ENCODE data around the gene FER1L5. TPM values are rescaled to one million over a fixed set of nuclear protein-coding genes. Genes with fewer than 3 reads are reported as not detected.

Gene FER1L5
- total RNA-seq, 4 donors from 2014 or later, result not detected

DNA sequence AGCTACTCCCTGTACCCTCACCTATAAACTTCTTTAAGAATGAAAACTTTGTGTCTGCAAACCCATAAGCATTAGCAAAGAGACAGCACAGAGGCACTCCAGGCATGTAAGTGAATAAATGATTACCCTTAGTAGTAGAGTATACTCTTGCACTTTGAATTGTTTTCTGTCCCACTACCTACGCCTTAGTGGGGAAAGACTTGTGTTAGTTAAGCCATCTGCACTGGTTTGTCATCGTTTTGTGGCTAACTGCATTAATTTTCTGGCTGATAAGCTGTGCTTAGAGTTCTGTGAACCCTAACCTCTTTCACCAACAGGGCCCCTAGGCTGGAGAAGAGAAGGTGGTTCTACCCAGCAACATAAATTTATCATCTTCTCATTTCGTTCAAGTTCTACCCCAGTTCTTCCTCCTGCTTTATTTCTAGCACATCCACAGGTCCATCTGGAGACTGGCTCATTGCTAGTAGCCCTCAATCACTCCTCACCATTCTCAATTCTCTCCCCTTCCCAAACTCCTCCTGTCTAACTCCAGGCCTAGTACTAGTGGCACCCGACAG lies 96.6 kb downstream of the FER1L5 start:
- no peak for TF ChIP-seq CTCF (IDR thresholded peaks at IDR 0.05; ENCODE audit: low read depth)

DNA sequence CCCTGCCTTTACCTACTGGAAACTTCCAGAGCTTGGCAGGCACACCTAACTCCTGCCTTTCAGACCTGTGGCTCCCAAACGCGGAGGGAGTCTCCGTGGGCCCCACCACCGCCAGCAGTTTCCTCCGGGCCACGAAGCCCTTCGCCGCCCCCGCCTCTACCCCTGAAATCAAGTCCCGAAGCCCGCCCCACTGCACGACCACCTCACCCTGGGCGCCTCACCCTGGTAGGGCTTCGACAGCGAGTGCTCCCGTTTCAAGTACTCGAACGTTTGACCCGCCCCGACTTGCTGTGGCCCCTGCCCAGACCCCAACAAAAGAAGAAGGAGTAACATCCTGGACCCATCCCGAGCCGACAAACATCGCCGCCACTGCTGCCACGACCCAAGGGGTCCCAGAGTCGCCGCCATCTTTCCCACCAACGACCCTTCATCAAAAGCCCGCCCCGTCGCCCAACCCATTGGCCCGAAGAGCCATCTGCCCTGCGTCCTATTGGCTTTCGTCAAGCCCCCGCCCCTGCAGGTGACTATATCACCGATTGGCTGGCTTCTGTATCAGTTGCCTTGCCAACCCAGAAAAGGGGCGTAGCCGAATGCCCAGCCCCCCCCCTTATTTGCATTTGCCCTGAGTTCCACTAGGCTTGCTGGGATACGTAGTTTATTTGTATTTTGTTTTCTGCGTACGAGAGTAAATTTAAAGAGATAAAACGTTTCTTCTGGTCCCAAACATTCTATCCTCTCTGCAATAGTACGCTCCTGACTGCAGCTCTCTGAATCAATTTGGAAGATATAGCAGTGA lies 97.3 kb downstream of the FER1L5 start, which contains the start of gene LMAN2L:
LMAN2L (minus strand) TSS at position 432 of the 796 bp plus-strand sequence; CDS start at position 408, 24 bp downstream.
- TF ChIP-seq CTCF (IDR thresholded peaks at IDR 0.05; ENCODE audit: low read depth), result no peak

GRCh38 chr2:96747061-96747617 lies 104.6 kb downstream of the FER1L5 start:
- TF ChIP-seq CTCF (IDR thresholded peaks at IDR 0.05; ENCODE audit: low read depth), result no peak

- no peak for TF ChIP-seq CTCF (IDR thresholded peaks at IDR 0.05; ENCODE audit: low read depth)
These were observed 109.2 kb downstream of the FER1L5 start for GRCh38 chr2:96751800-96752199.

- TF ChIP-seq CTCF (IDR thresholded peaks at IDR 0.05; ENCODE audit: low read depth), result no peak
These were observed 111.2 kb downstream of the FER1L5 start for GRCh38 chr2:96753661-96754282.

DNA sequence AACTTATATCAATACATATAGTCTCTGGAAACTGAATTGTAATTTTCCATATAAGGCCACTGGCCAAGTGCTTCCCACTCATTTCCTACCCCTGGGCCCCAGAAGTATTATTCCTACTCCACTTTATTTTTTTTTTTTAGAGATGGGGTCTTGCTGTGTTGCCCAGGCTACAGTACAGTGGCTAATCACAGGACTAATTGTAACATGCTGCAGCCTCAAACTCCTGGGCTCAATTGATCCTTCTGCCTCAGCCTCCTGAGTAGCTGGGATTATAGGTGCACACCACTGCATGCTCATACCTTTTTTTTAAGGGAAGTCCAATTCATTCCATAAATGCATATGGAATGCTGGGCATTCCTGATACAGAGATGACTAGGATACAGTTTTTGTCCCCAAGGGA lies 111.8 kb downstream of the FER1L5 start:
- no peak for TF ChIP-seq CTCF (IDR thresholded peaks at IDR 0.05; ENCODE audit: low read depth)

Other genes starting within 250 kb of the FER1L5 start
- 1 to 10 TPM in 1 of 4 donors, not detected in 3; 3.6 TPM for gene NEURL3, start 137.4 kb upstream of the FER1L5 start, total RNA-seq
- 10 to 100 TPM; 12.6 to 26.0 (median 22.1) TPM for gene ARID5A, start 106.0 kb upstream of the FER1L5 start, total RNA-seq
- gene KANSL3, start 4.5 kb upstream of the FER1L5 start, total RNA-seq, result 10 to 100 TPM; 34.7 to 65.0 (median 39.7) TPM
- gene LMAN2L, start 97.3 kb downstream of the FER1L5 start, total RNA-seq, result 10 to 100 TPM; 14.6 to 18.1 (median 16.7) TPM
- 1 to 10 TPM; 2.0 to 3.7 (median 2.7) TPM for gene CNNM4, start 118.1 kb downstream of the FER1L5 start, total RNA-seq
- 10 to 100 TPM in 1 of 4 donors, 1 to 10 TPM in 3; 4.4 to 21.1 (median 8.5) TPM for gene CNNM3, start 173.5 kb downstream of the FER1L5 start, total RNA-seq
- 1 to 10 TPM in 3 of 4 donors, not detected in 1; 1.7 to 4.3 (median 2.9) TPM for gene ANKRD23, start 201.3 kb downstream of the FER1L5 start, total RNA-seq
- gene ANKRD39, start 215.3 kb downstream of the FER1L5 start, total RNA-seq, result 10 to 100 TPM in 1 of 4 donors, 1 to 10 TPM in 3; 6.7 to 12.3 (median 8.4) TPM
- 10 to 100 TPM; 10.4 to 27.1 (median 17.8) TPM for gene SEMA4C, start 227.3 kb downstream of the FER1L5 start, total RNA-seq